Kidney (tissue), 14 donors: ENCODE results near the gene ATL3. TPM values are rescaled to one million over a fixed set of nuclear protein-coding genes. Genes with fewer than 3 reads are reported as not detected.
"Not testable (repeated sequence)": the region's sequence is repeated elsewhere in the genome, so short reads cannot be mapped to it uniquely, and the experiment has no call there.

ENCODE experiments used
- DNase-seq, 5 donors: peaks; one replicate each; pipeline ENCODE4 v3.0.0-alpha.2; 2013 to 2020
- FAIRE-seq: peaks from 2 replicates; lab custom pipeline; 2012; peaks lifted over from hg19 to GRCh38; lab: Jason Lieb, UNC
- H3K27ac ChIP-seq, 2 donors: one replicate each; pipeline ENCODE4 v1.7.0; 2013; ENCODE audit warnings: low read depth in 2 of 2, low read length in 2 of 2, inconsistent platforms in 1 of 2
- H3K27me3 ChIP-seq: one replicate; pipeline ENCODE4 v1.7.1; 2013; ENCODE audit warnings: low read length, inconsistent platforms; ENCODE audit not compliant: control insufficient read depth, insufficient read depth
- H3K36me3 ChIP-seq, 3 donors: one replicate each; pipeline versions ENCODE4 v1.7.0 to v1.7.1; 2013; ENCODE audit warnings: low read length in 3 of 3, control low read depth in 1 of 3, inconsistent platforms in 1 of 3; ENCODE audit not compliant: insufficient read depth in 3 of 3, control insufficient read depth in 2 of 3
- H3K4me1 ChIP-seq, 3 donors: one replicate each; pipeline versions ENCODE4 v1.7.0 to v1.7.1; 2013; ENCODE audit warnings: low read length in 3 of 3, inconsistent platforms in 1 of 3, low read depth in 1 of 3; ENCODE audit not compliant: control insufficient read depth in 2 of 3, insufficient read depth in 2 of 3
- H3K4me3 ChIP-seq, 3 donors: one replicate each; pipeline versions ENCODE4 v1.7.0 to v1.8.1; 2013; ENCODE audit warnings: low read length in 3 of 3, control low read depth in 1 of 3, inconsistent platforms in 1 of 3
- H3K9ac ChIP-seq, 3 donors: one replicate each; pipeline versions ENCODE4 v1.7.0 to v1.7.1; 2013; ENCODE audit warnings: low read length in 3 of 3, control low read depth in 1 of 3, inconsistent platforms in 1 of 3
- H3K9me3 ChIP-seq, 3 donors: one replicate each; pipeline versions ENCODE4 v1.7.0 to v1.7.1; 2013; ENCODE audit warnings: low read length in 3 of 3, control low read depth in 1 of 3, inconsistent platforms in 1 of 3; ENCODE audit not compliant: control insufficient read depth in 2 of 3, insufficient read depth in 1 of 3
- CTCF ChIP-seq: IDR thresholded peaks from 3 replicates; pipeline ENCODE4 v1.5.1; 2012; ENCODE audit warnings: mild to moderate bottlenecking, moderate library complexity, borderline replicate concordance; ENCODE audit not compliant: insufficient read depth; ENCODE audit errors: extremely low read depth
- intact Hi-C: fragments of 100-400 bp; cut with DNase I; formaldehyde crosslinking; loops from one replicate; pipeline ENCODE4 v1.11.1; 2022
- polyA plus RNA-seq: library from polyadenylated mRNA; stranded (reverse); fragments of 350-450 nt; fragmentation: Illumina TruSeq; extraction: RNeasy Lipid Tissue Mini Kit (QIAGEN cat#74804); gene quantifications from one replicate; pipeline ENCODE4 v1.2.3, GENCODE V29; 2014; ENCODE audit warnings: low read depth, low replicate concordance; ENCODE audit not compliant: insufficient read depth
- total RNA-seq: library from RNA; stranded (reverse); fragmentation: NEBNext Ultra II Directional; extraction: Animal tissue kit (Norgen Biotek cat#: 25700); gene quantifications from one replicate; pipeline ENCODE4 v1.2.1, GENCODE V29; 2021
- donor health status: control.
- donor health status: control.
- donor health status: control.
- donor health status: control.
- donor health status: control.
- donor health status: DM: yes; HTN: yes; CAD: no.
- donor health status: Normal renal cell carcinoma (clear cell type).

The ATL3 gene
- total and polyA plus RNA-seq, 2 donors from 2014 or later, result 11.4 to 78.3 TPM

- intact Hi-C loops, result no loop called here
- DNase-seq (no peak), FAIRE-seq (no peak)
- no peak overlapping the region for H3K9ac ChIP-seq
- H3K36me3 ChIP-seq, result no peaks in the 10 kb centered on the region
- no peak for TF ChIP-seq CTCF
- no peaks in the 10 kb centered on the region for H3K9me3 ChIP-seq
- H3K4me3 ChIP-seq, result no peak overlapping the region
- no peaks in the 10 kb centered on the region for H3K27me3 ChIP-seq
- peaks cover 0 to 5% (median 0%) of the 10 kb centered on the region in 3 donors for H3K4me1 ChIP-seq
- H3K27ac ChIP-seq, result no peak overlapping the region
Observed at GRCh38 chr11:63623513-63624140, 47.5 kb downstream of the ATL3 start.

- TF ChIP-seq CTCF, result no peak
- FAIRE-seq (no peak), DNase-seq (peak in 3 of 5 donors; percentile 62 to 75 (median 71))
- H3K36me3 ChIP-seq, result no peaks in the 10 kb centered on the region
- intact Hi-C loops, result no loop called here
- H3K27me3 ChIP-seq, result no peaks in the 10 kb centered on the region
- peaks cover 0 to 5% (median 0%) of the 10 kb centered on the region in 3 donors for H3K4me1 ChIP-seq
- no peaks in the 10 kb centered on the region for H3K9me3 ChIP-seq
- H3K9ac ChIP-seq, result no peak overlapping the region
- H3K4me3 ChIP-seq, result no peak overlapping the region
- H3K27ac ChIP-seq, result no peak overlapping the region
Observed at GRCh38 chr11:63622323-63622722, 48.9 kb downstream of the ATL3 start.

GRCh38 chr11:63621071-63621470 lies 50.1 kb downstream of the ATL3 start:
- TF ChIP-seq CTCF, result no peak
- peaks cover 0 to 5% (median 0%) of the 10 kb centered on the region in 3 donors for H3K4me1 ChIP-seq
- no peaks in the 10 kb centered on the region for H3K36me3 ChIP-seq
- H3K27me3 ChIP-seq, result no peaks in the 10 kb centered on the region
- intact Hi-C loops, result no loop called here
- no peaks in the 10 kb centered on the region for H3K9me3 ChIP-seq
- DNase-seq, result no peak
- H3K9ac ChIP-seq, result no peak overlapping the region
- FAIRE-seq, result no peak
- no peak overlapping the region for H3K27ac ChIP-seq
- H3K4me3 ChIP-seq, result no peak overlapping the region

- Histone ChIP-seq H3K27me3 (no peaks in the 10 kb centered on the region), H3K9me3 (no peaks in the 10 kb centered on the region), H3K27ac (no peak overlapping the region), H3K9ac (no peak overlapping the region), H3K36me3 (no peaks in the 10 kb centered on the region), H3K4me1 (peaks cover 0 to 5% (median 0%) of the 10 kb centered on the region in 3 donors), H3K4me3 (no peak overlapping the region)
- FAIRE-seq (no peak), DNase-seq (no peak)
- no peak for TF ChIP-seq CTCF
- intact Hi-C loops, result no loop called here
Observed at GRCh38 chr11:63619967-63620366, 51.2 kb downstream of the ATL3 start.

GRCh38 chr11:63617686-63618085 lies 53.5 kb downstream of the ATL3 start:
- H3K27me3 ChIP-seq, H3K9ac ChIP-seq, H3K36me3 ChIP-seq, H3K4me1 ChIP-seq, H3K27ac ChIP-seq, intact Hi-C loops, DNase-seq, H3K4me3 ChIP-seq, H3K9me3 ChIP-seq, FAIRE-seq: not testable (repeated sequence)
